Endothelial cell of umbilical vein (primary cell): ENCODE results near the gene TLR5. TPM values are rescaled to one million over a fixed set of nuclear protein-coding genes. Genes with fewer than 3 reads are reported as not detected.

Experiments
- BruUV-seq: library from RNA; stranded (reverse); fragments of 400-500 nt; replicated peaks from 2 replicates; lab custom pipeline; 2021; lab: Mats Ljungman, UMichigan
- CTCF ChIA-PET: fragments of 300-600, 350-600 bp; sonication (Branson Sonifier 250); formaldehyde crosslinking; loops from one replicate; lab custom pipeline; 2021; ENCODE audit warnings: antibody characterized with exemption, inconsistent platforms; lab: Charles Lee
- POLR2A ChIA-PET: fragments of 300-600, 350-600 bp; sonication (Branson Sonifier 250); formaldehyde crosslinking; loops from one replicate; lab custom pipeline; 2021; ENCODE audit warnings: antibody characterized with exemption, inconsistent platforms; lab: Charles Lee
- DNase-seq: peaks from one replicate; pipeline ENCODE4 v3.0.0-alpha.2; 2011; ENCODE audit warnings: low read depth, low spot score
- FAIRE-seq: peaks from 2 replicates; lab custom pipeline; 2011; peaks lifted over from hg19 to GRCh38; lab: Jason Lieb, UNC
- H2AFZ ChIP-seq: 2 replicates; pipeline ENCODE4 v1.6.0; 2012; ENCODE audit warnings: low read depth, low read length, control low read depth, inconsistent platforms
- H3K27ac ChIP-seq: 2 replicates; pipeline ENCODE4 v1.5.1; 2011; ENCODE audit warnings: low read depth, mild to moderate bottlenecking, control low read depth, low read length, moderate library complexity; ENCODE audit not compliant: insufficient read depth
- H3K27me3 ChIP-seq, 2 experiments: 2 replicates each; pipeline versions ENCODE4 v1.6.0 to v1.6.1; 2011; ENCODE audit warnings: low read length in 2 of 2, mixed read lengths in 1 of 2; ENCODE audit not compliant: control insufficient read depth in 2 of 2, insufficient read depth in 2 of 2
- H3K36me3 ChIP-seq, 2 experiments: 2 replicates in 1 of 2; 3 replicates in 1 of 2; pipeline ENCODE4 v1.5.1; 2011; ENCODE audit warnings: low read length in 2 of 2, mild to moderate bottlenecking in 1 of 2, moderate library complexity in 1 of 2; ENCODE audit not compliant: control insufficient read depth in 2 of 2, insufficient read depth in 2 of 2; ENCODE audit errors: extremely low read depth in 1 of 2
- H3K4me1 ChIP-seq: 3 replicates; pipeline ENCODE4 v1.5.1; 2011; ENCODE audit warnings: mild to moderate bottlenecking, low read length; ENCODE audit not compliant: control insufficient read depth, insufficient read depth; ENCODE audit errors: extremely low read depth
- H3K4me2 ChIP-seq: 2 replicates; pipeline ENCODE4 v1.6.1; 2011; ENCODE audit warnings: low read length, control low read depth, mixed read lengths; ENCODE audit not compliant: insufficient read depth
- H3K4me3 ChIP-seq, 3 experiments: fragments of 200-600 bp in 1 of 3; sonication (generic), shearing (Covaris generic) in 1 of 3; replicated peaks in 1 of 3; 2 replicates each; pipeline ENCODE4 v1.5.1; 2011 to 2016; ENCODE audit warnings: control low read depth in 3 of 3, low read length in 3 of 3, mild to moderate bottlenecking in 2 of 3, inconsistent platforms in 1 of 3, low read depth in 1 of 3, moderate library complexity in 1 of 3; ENCODE audit not compliant: insufficient read depth in 1 of 3
- H3K79me2 ChIP-seq: 2 replicates; pipeline ENCODE4 v1.6.0; 2012; ENCODE audit warnings: low read length, inconsistent platforms; ENCODE audit not compliant: control insufficient read depth, insufficient read depth
- H3K9ac ChIP-seq: replicated peaks from 2 replicates; pipeline ENCODE3; 2011; ENCODE audit warnings: low read length, control low read depth; ENCODE audit not compliant: insufficient read depth; ENCODE audit errors: extremely low read depth
- H3K9me1 ChIP-seq: replicated peaks from 3 replicates; pipeline ENCODE4 v1.6.0; 2011; ENCODE audit warnings: mild to moderate bottlenecking, low read length; ENCODE audit not compliant: control insufficient read depth, insufficient read depth; ENCODE audit errors: extremely low read depth
- H3K9me3 ChIP-seq: replicated peaks from 2 replicates; pipeline ENCODE4 v1.5.1; 2012; ENCODE audit warnings: low read length, inconsistent platforms; ENCODE audit not compliant: control insufficient read depth, insufficient read depth
- H4K20me1 ChIP-seq: replicated peaks from 2 replicates; pipeline ENCODE3; 2011; ENCODE audit warnings: mild to moderate bottlenecking, low read length; ENCODE audit not compliant: control insufficient read depth, insufficient read depth; ENCODE audit errors: extremely low read depth
- CTCF ChIP-seq, 2 donors: IDR thresholded peaks; 1 replicate in 1 of 2; 2 replicates in 1 of 2; pipeline ENCODE4 v1.5.1; 2011; ENCODE audit warnings: low read length in 2 of 2, mild to moderate bottlenecking in 2 of 2, moderate library complexity in 2 of 2, control low read depth in 1 of 2, inconsistent platforms in 1 of 2, low read depth in 1 of 2; ENCODE audit not compliant: insufficient read depth in 1 of 2; ENCODE audit errors: extremely low read depth in 1 of 2
- EZH2 ChIP-seq: IDR thresholded peaks from 2 replicates; pipeline ENCODE4 v1.6.1; 2012; ENCODE audit warnings: borderline replicate concordance, low read depth, mild to moderate bottlenecking, moderate library complexity, low read length, inconsistent platforms; ENCODE audit not compliant: severe bottlenecking
- FOS ChIP-seq: IDR thresholded peaks from 2 replicates; pipeline ENCODE4 v1.6.1; 2011; ENCODE audit warnings: mild to moderate bottlenecking, low read length, moderate library complexity, borderline replicate concordance; ENCODE audit not compliant: insufficient read depth
- GATA2 ChIP-seq: IDR thresholded peaks from 2 replicates; pipeline ENCODE4 v1.7.0; 2011; ENCODE audit warnings: low read depth, mild to moderate bottlenecking, moderate library complexity, mixed read lengths, low read length; ENCODE audit not compliant: insufficient read length, insufficient read depth
- JUN ChIP-seq: IDR thresholded peaks from 2 replicates; pipeline ENCODE4 v1.6.1; 2011; ENCODE audit warnings: borderline replicate concordance, low read depth; ENCODE audit not compliant: insufficient read length, insufficient read depth
- MAX ChIP-seq: IDR thresholded peaks from 2 replicates; pipeline ENCODE4 v1.6.1; 2011; ENCODE audit not compliant: insufficient read depth, insufficient read length
- MYC ChIP-seq: IDR thresholded peaks from one replicate; pipeline ENCODE4 v1.6.1; 2011; ENCODE audit warnings: mild to moderate bottlenecking, low read depth, low read length
- POLR2A ChIP-seq: IDR thresholded peaks from 2 replicates; pipeline ENCODE4 v1.6.1; 2012; ENCODE audit warnings: low read depth, mild to moderate bottlenecking, control low read depth, low read length
- POLR2AphosphoS5 ChIP-seq: IDR thresholded peaks from 2 replicates; pipeline ENCODE4 v1.6.1; 2012; ENCODE audit warnings: low read depth, mild to moderate bottlenecking, control low read depth, low read length, moderate library complexity; ENCODE audit not compliant: insufficient read depth
- dilution Hi-C: fragments of 300-500 bp; cut with MboI; formaldehyde crosslinking; loops from one replicate; pipeline ENCODE4 v1.15.0; 2019; ENCODE audit warnings: low sequenced_read_pairs; ENCODE audit not compliant: extremely low pct_ligation_motif_present
- intact Hi-C: fragments of 100-400 bp; cut with micrococcal nuclease; formaldehyde crosslinking; loops from one replicate; pipeline ENCODE4 v1.10.0; 2022
- polyA plus RNA-seq, 4 experiments: library from polyadenylated mRNA; depleted of rRNA in 3 of 4; stranded (reverse) in 3 of 4; unstranded in 1 of 4; fragments of >200 nt; gene quantifications; 2 replicates each; pipeline versions ENCODE4 v1.2.1 to v1.2.3, GENCODE V29; 2011 to 2012; ENCODE audit warnings: missing spikeins in 1 of 4
- total RNA-seq: library from RNA; stranded (reverse); gene quantifications from 2 replicates; pipeline ENCODE4 v1.2.3, GENCODE V29; 2021

Gene TLR5
- total and polyA plus RNA-seq, 2 donors (not counting 3 experiments of a cell fraction or from before 2014, with no cell fraction given) = 0.15 to 0.25 TPM

DNA sequence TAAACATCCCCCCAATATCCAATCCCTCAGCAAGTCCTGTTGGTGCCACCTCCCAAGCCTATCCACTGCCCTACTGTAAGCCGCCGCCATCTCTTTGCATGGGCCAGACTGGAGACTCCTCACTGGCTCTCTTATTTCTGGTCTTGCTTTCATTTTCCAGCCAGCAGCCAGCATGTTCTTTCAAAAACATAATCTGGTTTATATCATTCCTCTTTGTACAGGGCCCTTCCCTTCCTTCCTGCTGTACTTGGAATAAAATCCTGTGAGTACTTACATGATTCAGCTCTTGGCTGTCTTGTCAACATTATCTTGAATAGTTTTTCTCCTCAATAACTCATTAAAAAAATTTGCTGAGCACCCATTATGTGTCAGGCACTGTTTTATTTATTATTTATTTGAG lies 28.2 kb downstream of the TLR5 start:
- no peak overlapping the region for H3K9ac ChIP-seq
- H3K9me1 ChIP-seq = no peaks in the 10 kb centered on the region
- peaks cover 14% of the 10 kb centered on the region for H3K4me1 ChIP-seq
- DNase-seq (peak; percentile 81), FAIRE-seq (peak; percentile 52)
- TF ChIP-seq POLR2AphosphoS5 (no peak), POLR2A (peak; percentile 30), FOS (peak; percentile 18)
- no peaks in the 10 kb centered on the region for H3K9me3 ChIP-seq
- intact Hi-C loops (no loop called here), dilution Hi-C loops (no loop called here)
- no peaks in the 10 kb centered on the region for H3K27me3 ChIP-seq
- peak overlapping the region; percentile 32 for H3K27ac ChIP-seq
- ChIA-PET CTCF (interaction anchor here (0.9 to 5.4 kb wide), 8 partner anchors 8 to 25 kb away, joined by 3 to 33 read pairs (median 5); no protein-coding TSS in a partner anchor), POLR2A (interaction anchor here (1.0 kb wide), 1 partner anchor 9 kb away, joined by 3 read pairs; no protein-coding TSS in a partner anchor)
- H2AFZ ChIP-seq = peak overlapping the region; percentile 34
- no peaks in the 10 kb centered on the region for H3K79me2 ChIP-seq
- H4K20me1 ChIP-seq = no peaks in the 10 kb centered on the region
- H3K4me2 ChIP-seq = no peak overlapping the region
- H3K36me3 ChIP-seq = no peaks in the 10 kb centered on the region
- no peak overlapping the region for H3K4me3 ChIP-seq
- no TSS peak for BruUV-seq

DNA sequence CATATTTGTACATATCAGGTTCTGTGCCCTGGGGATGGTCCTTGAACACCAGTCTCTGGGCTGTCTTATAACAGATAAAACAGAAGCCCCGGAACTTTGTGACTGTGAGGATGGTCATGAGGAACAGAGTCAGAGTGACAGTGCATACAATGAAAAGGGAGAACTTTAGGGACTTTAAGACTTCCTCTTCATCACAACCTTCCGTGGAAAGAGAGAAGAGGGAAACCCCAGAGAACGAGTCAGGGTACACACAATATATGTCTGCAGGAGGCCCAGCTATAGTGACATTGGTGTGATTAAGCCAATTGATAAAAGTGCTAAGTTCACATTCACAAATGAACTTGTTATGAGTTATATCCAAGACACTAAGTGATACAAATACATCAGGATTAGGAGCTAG lies 32.1 kb downstream of the TLR5 start:
- no peaks in the 10 kb centered on the region for H3K27me3 ChIP-seq
- no peak for TF ChIP-seq POLR2AphosphoS5
- TF ChIP-seq GATA2 = no peak
- TF ChIP-seq EZH2 = no peak
- TF ChIP-seq POLR2A = no peak
- no peak for TF ChIP-seq FOS
- TF ChIP-seq MYC = no peak
- no peak for TF ChIP-seq CTCF (IDR thresholded peaks at IDR 0.05; ENCODE audit: extremely low read depth in 1 of 2, insufficient read depth in 1 of 2, low read depth in 1 of 2, low read length in 2 of 2)
- no peak for TF ChIP-seq JUN
- TF ChIP-seq MAX = no peak
- BruUV-seq = no TSS peak
- dilution Hi-C loops = no loop called here
- ChIA-PET POLR2A (no interaction called here), CTCF (interaction anchor here (1.3 to 5.4 kb wide), 3 partner anchors 8 to 21 kb away, joined by 3 to 30 read pairs (median 11); no protein-coding TSS in a partner anchor)
- FAIRE-seq (no peak), DNase-seq (no peak)
- no peaks in the 10 kb centered on the region for H4K20me1 ChIP-seq
- no peak overlapping the region for H3K9ac ChIP-seq
- H3K27ac ChIP-seq = no peak overlapping the region
- H3K4me3 ChIP-seq = no peak overlapping the region
- intact Hi-C loops = no loop called here
- no peak overlapping the region for H3K4me2 ChIP-seq
- H3K9me3 ChIP-seq = no peaks in the 10 kb centered on the region
- no peak overlapping the region for H2AFZ ChIP-seq
- H3K36me3 ChIP-seq = no peaks in the 10 kb centered on the region
- H3K9me1 ChIP-seq = no peaks in the 10 kb centered on the region
- H3K4me1 ChIP-seq = peaks cover 28% of the 10 kb centered on the region
- no peaks in the 10 kb centered on the region for H3K79me2 ChIP-seq
